GM19099 (cell line): ENCODE data around the gene CSPG4.
A peak's percentile ranks its signal among the peaks of the same experiment; 100 is the strongest.

Source experiments
- POLR2A ChIP-seq: IDR thresholded peaks from 3 replicates; pipeline ENCODE4 v1.6.1; 2011; ENCODE audit warnings: low read depth; ENCODE audit not compliant: insufficient read length; ENCODE audit errors: extremely low read depth

CSPG4 gene

DNA sequence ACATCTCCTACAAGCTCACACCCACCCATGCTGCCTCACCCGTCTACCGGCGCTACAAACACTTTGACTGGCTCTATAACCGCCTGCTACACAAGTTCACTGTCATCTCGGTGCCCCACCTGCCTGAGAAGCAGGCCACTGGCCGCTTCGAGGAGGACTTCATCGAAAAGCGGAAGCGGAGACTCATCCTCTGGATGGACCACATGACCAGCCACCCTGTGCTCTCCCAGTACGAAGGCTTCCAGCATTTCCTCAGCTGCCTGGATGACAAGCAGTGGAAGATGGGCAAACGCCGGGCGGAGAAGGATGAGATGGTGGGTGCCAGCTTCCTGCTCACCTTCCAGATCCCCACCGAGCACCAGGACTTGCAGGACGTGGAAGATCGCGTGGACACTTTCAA, 62.8 kb downstream of the CSPG4 start:
- TF ChIP-seq POLR2A: no peak

DNA sequence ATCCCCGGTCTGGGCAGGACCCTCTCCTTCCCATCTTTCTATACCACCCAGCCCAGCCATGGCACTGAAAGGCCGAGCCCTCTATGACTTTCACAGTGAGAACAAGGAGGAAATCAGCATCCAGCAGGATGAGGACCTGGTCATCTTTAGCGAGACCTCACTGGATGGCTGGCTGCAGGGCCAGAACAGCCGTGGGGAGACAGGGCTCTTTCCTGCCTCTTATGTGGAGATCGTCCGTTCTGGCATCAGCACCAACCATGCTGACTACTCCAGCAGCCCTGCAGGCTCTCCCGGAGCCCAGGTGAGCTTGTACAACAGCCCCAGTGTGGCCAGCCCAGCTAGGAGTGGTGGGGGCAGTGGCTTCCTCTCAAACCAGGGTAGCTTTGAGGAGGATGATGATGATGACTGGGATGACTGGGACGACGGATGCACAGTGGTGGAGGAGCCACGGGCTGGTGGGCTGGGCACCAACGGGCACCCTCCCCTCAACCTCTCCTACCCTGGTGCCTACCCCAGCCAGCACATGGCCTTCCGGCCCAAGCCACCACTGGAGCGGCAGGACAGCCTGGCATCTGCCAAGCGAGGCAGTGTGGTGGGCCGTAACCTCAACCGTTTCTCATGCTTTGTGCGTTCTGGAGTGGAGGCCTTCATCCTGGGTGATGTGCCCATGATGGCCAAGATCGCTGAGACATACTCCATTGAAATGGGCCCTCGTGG, 63.4 kb downstream of the CSPG4 start:
- no peak for TF ChIP-seq POLR2A

GRCh38 chr15:75648156-75649000, 64.3 kb downstream of the CSPG4 start:
- no peak for TF ChIP-seq POLR2A

DNA sequence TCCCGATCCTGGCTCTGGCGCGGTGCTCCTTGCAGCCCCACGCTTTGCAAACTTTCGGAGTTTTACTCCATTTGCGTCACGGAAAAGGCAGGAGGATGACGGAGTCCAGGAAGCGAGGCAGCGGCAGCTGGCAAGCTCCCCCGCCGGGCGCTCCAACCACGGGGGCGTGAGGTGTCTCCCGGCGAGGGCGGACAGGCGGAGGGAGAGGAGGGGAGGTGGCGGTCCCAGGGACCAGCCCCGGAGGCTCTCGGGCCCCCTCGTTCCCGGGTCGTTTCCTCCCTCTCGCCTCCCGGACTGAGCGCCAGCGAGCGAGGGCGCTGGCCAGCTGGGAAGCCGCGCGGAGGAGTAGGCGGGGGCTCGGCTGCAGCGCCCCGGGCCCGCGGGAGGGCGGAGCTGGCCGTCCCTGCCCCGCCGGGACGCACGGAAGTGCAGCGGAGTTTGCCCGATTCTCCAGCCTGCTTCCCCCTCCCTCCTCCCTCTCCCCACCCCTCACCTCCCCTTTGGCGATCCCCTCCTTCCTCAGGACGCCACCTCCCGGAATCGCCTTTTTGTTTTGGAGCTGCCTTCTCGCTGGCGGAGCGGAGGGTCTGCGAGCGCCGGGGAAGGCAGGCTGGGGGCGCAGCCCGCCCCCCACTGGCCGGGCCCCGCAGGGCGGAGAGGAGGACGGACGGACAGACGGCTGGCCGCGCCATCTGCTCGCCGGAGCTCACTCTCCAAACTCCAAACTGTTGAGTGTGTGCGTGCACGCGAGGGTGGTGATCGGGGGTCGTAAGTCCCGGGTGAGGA, 65.1 kb downstream of the CSPG4 start, which contains the start of gene SNX33:
Gene SNX33 (plus strand): TSS at position 543 of the 786 bp plus-strand sequence. CDS start 1,191 bp downstream, outside the sequence.
- TF ChIP-seq POLR2A: no peak

DNA sequence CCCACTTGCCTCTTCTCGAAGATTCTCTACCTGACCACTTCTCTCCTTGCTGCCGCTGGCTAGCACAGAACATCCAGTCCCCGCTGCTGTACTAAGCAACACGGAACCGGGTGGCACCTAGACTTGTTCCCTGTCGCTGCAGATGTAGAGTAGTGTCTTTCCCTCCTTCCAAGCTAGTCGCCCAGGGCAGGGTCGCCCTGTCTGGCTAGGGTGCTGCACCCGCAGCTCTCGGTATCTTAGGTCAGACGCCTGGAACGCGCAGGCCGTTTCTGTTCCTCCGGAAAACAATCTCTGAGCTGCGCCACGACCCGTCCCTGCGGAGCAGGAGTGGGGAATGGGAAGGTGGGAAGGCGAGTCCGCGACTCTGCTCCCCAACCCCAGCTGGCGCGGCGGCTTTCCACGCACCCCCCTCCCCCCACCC, 65.7 kb downstream of the CSPG4 start:
- TF ChIP-seq POLR2A: no peak

- TF ChIP-seq POLR2A: no peak
Observed at GRCh38 chr15:75646112-75646943, 66.3 kb downstream of the CSPG4 start.

DNA sequence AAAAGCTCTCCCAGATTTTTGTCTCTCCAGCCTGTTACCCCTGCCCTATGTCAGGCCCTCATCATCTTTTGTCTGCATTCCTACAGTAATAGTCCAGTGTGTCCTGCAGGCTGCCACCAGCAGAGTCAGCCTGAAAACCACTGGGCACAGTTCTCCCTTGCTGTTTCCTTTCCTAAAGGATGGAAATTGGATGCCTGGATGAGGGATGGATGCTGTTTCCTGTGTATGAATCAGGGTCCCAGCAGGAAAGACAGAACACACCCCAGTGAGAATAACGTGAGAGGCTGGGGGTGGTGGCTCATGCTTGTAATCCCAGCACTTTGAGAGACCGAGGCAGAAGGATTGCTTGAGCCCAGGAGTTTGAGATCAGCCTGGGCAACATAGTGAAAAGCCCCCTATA, 68.3 kb downstream of the CSPG4 start:
- TF ChIP-seq POLR2A: no peak

GRCh38 chr15:75641603-75642002, 71.0 kb downstream of the CSPG4 start:
- TF ChIP-seq POLR2A: no peak

DNA sequence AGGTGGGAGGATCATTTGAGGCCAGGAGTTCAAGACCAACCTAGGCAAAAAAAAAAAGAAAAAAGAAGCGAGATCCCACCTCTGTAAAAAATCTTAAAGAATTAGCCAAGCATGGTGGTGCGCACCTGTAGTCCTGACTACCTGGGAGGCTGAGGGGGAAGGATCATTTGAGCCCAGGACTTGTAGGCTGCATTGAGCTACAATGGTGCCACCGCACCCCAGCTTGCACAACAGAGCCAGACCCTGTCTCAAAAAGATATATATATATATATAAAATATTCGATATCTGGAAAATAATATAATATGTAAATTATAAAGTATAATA, 71.5 kb downstream of the CSPG4 start:
- TF ChIP-seq POLR2A: no peak

DNA sequence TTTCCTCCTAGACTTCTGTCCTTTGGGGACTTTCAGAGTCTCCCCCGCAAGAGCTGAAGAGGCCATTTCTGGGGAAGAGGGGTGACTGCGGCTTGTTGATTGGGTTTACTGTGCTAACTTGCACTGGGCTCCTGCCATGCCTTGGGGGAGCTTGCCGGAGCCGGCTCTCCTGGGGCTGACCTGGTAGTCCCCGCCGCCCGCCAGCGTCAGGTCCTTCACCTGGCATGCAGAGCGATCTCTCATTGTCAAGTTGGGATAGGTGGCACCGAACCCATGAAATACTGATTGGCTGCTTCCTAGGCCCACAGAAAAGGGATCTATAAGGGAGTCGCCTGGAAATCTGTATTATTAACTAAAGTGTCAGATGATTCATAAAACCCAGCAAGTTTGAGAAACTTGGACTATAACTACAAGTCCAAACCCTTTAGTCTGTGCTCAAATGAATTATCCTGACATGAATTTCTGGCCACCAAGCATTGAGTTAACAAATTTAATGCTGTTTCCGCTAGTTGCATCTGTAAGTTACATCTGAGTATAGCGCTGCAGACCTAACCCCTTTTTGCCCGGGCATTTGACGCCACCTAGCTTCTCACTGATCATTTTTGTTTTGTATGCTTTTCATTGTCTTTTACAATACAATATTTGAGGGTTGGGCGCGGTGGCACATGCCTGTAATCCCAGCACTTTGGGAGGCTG, 72.0 kb downstream of the CSPG4 start:
- no peak for TF ChIP-seq POLR2A

DNA sequence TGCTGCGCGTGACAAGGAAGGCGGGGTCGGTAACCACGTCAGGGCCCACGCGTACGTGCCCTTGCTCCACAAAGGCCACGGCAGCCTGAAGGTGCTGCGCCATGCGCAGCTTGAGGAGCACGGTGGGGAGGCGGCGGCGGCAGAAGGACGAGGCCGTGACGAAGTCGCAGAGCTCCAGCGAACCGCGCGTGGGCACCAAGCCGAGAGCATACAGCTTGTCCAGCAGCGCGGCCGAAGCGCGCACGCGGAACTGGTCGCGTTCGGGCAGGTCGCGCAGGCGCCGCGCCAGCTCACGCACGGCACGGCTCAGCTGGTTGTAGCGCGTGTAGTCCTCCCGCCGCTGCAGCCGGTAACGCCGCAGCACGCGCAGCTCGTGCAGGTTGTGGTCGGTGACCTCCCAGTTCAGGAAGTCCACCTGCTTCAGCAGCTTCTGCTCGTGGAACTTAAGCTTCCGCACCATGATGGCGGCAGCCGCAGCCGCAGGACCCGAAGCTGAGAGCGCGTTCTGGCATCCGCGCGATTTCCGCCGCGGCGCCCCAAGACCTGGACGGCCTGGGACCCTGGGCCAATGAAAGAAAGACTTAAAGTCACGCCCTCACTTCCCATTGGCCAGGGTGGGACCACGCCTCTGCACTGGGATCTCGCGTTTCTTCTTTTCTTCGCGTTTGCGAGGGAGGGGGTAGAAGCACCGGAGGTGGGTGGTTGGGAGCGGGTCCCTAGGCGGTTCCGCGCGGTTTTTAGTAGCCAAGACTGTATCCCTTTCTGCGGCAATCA, 72.8 kb downstream of the CSPG4 start, which contains the start of gene IMP3:
Gene IMP3 (minus strand): TSS at position 516 of the 774 bp plus-strand sequence. CDS start 56 bp downstream, at position 460.
- TF ChIP-seq POLR2A: peak; percentile 98

DNA sequence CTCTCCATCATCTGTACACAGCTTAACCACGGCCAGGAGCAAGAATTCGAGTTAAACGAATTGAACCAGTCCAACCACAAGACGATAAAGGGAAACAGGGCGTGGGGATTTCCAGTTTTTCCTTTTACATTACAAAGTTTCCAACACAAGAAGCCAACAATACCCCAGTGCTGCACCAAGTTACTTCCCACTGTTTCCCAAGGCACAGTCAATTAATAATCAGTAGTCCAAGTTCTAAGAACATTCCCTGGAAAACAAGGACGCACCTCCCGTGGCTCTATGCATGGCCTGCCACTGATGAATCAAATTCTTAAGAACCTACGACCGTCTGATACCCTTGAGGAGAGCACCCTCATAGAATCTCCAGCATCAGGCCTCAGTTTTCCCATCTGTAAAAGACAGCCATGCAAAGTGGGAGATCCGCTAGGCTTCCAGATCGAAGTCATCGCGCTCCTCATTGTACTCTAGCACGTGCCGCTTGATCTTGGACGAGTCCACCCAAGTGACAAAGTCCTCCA, 73.4 kb downstream of the CSPG4 start:
- TF ChIP-seq POLR2A: no peak
